H9 (cell line): ENCODE measurements around the gene BCL6. TPM values are rescaled to one million over a fixed set of nuclear protein-coding genes. Genes with fewer than 3 reads are reported as not detected.
A peak's percentile ranks its signal among the peaks of the same experiment; 100 is the strongest.

Source experiments
- DNase-seq: peaks from one replicate; pipeline ENCODE4 v3.0.0-alpha.2; 2017
- H2AFZ ChIP-seq: one replicate; pipeline ENCODE4 v1.6.1; 2013; ENCODE audit warnings: mild to moderate bottlenecking, low read length, control low read depth, moderate library complexity
- H2AK5ac ChIP-seq: 2 replicates; pipeline ENCODE4 v1.6.1; 2013; ENCODE audit warnings: low read length, control low read depth, mixed read lengths; ENCODE audit not compliant: insufficient read length
- H2BK120ac ChIP-seq: one replicate; pipeline ENCODE4 v1.6.1; 2013; ENCODE audit warnings: low read depth, mild to moderate bottlenecking, low read length, control low read depth, inconsistent platforms; ENCODE audit not compliant: poor library complexity, severe bottlenecking
- H2BK12ac ChIP-seq: 2 replicates; pipeline ENCODE4 v1.6.1; 2013; ENCODE audit warnings: low read length, control low read depth, mixed read lengths, low read depth; ENCODE audit not compliant: insufficient read length
- H2BK15ac ChIP-seq: 2 replicates; pipeline ENCODE4 v1.6.1; 2013; ENCODE audit warnings: low read depth, low read length, control low read depth
- H2BK20ac ChIP-seq: one replicate; pipeline ENCODE4 v1.6.1; 2013; ENCODE audit warnings: low read depth, mild to moderate bottlenecking, low read length, control low read depth, inconsistent platforms; ENCODE audit not compliant: poor library complexity, severe bottlenecking
- H2BK5ac ChIP-seq: 2 replicates; pipeline ENCODE4 v1.6.1; 2013; ENCODE audit warnings: low read length, control low read depth, mixed read lengths; ENCODE audit not compliant: insufficient read length
- H3K14ac ChIP-seq: 2 replicates; pipeline ENCODE4 v1.6.1; 2013; ENCODE audit warnings: low read length, control low read depth; ENCODE audit not compliant: insufficient read depth
- H3K18ac ChIP-seq: 2 replicates; pipeline ENCODE4 v1.6.1; 2013; ENCODE audit warnings: low read depth, mild to moderate bottlenecking, mixed read lengths, low read length, control low read depth; ENCODE audit not compliant: insufficient read length
- H3K23ac ChIP-seq: 2 replicates; pipeline ENCODE4 v1.6.1; 2013; ENCODE audit warnings: low read length, control low read depth, mixed read lengths, low read depth; ENCODE audit not compliant: insufficient read length
- H3K23me2 ChIP-seq: 2 replicates; pipeline ENCODE4 v1.6.1; 2013; ENCODE audit warnings: low read depth, mild to moderate bottlenecking, mixed read lengths, low read length, control low read depth; ENCODE audit not compliant: insufficient read length, poor library complexity, severe bottlenecking
- H3K27ac ChIP-seq: 2 replicates; pipeline ENCODE4 v1.5.1; 2013; ENCODE audit warnings: low read length, control low read depth, mixed read lengths, low read depth; ENCODE audit not compliant: insufficient read length
- H3K27me3 ChIP-seq: 2 replicates; pipeline ENCODE4 v1.6.1; 2013; ENCODE audit warnings: low read length, control low read depth, inconsistent platforms; ENCODE audit not compliant: insufficient read depth
- H3K4ac ChIP-seq: 2 replicates; pipeline ENCODE4 v1.6.1; 2013; ENCODE audit warnings: low read depth, mild to moderate bottlenecking, control low read depth, inconsistent platforms, low read length, moderate library complexity
- H3K4me1 ChIP-seq: 2 replicates; pipeline ENCODE4 v1.6.1; 2013; ENCODE audit warnings: low read length, control low read depth, inconsistent platforms; ENCODE audit not compliant: insufficient read depth
- H3K4me2 ChIP-seq: 2 replicates; pipeline ENCODE4 v1.6.1; 2013; ENCODE audit warnings: low read length, control low read depth, mixed read lengths; ENCODE audit not compliant: insufficient read length, insufficient read depth
- H3K56ac ChIP-seq: 2 replicates; pipeline ENCODE4 v1.6.1; 2013; ENCODE audit warnings: low read depth, mild to moderate bottlenecking, mixed read lengths, low read length, control low read depth; ENCODE audit not compliant: insufficient read length
- H3K79me1 ChIP-seq: 2 replicates; pipeline ENCODE4 v1.6.1; 2013; ENCODE audit warnings: low read depth, mild to moderate bottlenecking, moderate library complexity, low read length, control low read depth, inconsistent platforms; ENCODE audit not compliant: insufficient read depth, poor library complexity, severe bottlenecking
- H3K79me2 ChIP-seq: 2 replicates; pipeline ENCODE4 v1.6.1; 2013; ENCODE audit warnings: low read length, control low read depth, inconsistent platforms; ENCODE audit not compliant: insufficient read depth
- H3K9ac ChIP-seq: 2 replicates; pipeline ENCODE4 v1.6.1; 2013; ENCODE audit warnings: low read length, control low read depth, mixed read lengths; ENCODE audit not compliant: insufficient read length; ENCODE audit errors: extremely low read depth
- H3K9me3 ChIP-seq: one replicate; pipeline ENCODE4 v1.6.1; 2013; ENCODE audit warnings: low read depth, low read length, inconsistent platforms; ENCODE audit not compliant: control insufficient read depth
- H3T11ph ChIP-seq: one replicate; pipeline ENCODE4 v1.6.1; 2013; ENCODE audit warnings: mild to moderate bottlenecking, low read length, control low read depth, inconsistent platforms
- H4K20me1 ChIP-seq: one replicate; pipeline ENCODE4 v1.6.1; 2013; ENCODE audit not compliant: control insufficient read depth, insufficient read length, insufficient read depth
- H4K5ac ChIP-seq: 2 replicates; pipeline ENCODE4 v1.6.1; 2013; ENCODE audit warnings: low read depth, mild to moderate bottlenecking, mixed read lengths, low read length, control low read depth; ENCODE audit not compliant: insufficient read length
- H4K8ac ChIP-seq: replicated peaks from 2 replicates; pipeline ENCODE4 v1.6.1; 2013; ENCODE audit warnings: low read length, control low read depth, mixed read lengths, low read depth; ENCODE audit not compliant: insufficient read length
- H4K91ac ChIP-seq: 2 replicates; pipeline ENCODE4 v1.6.1; 2013; ENCODE audit warnings: low read depth, mild to moderate bottlenecking, moderate library complexity, mixed read lengths, low read length, control low read depth; ENCODE audit not compliant: insufficient read length
- H3K27ac Mint-ChIP-seq, 3 experiments: 2 replicates in 2 of 3; 3 replicates in 1 of 3; pipeline ENCODE4 v1.8.0; 2020 to 2021; ENCODE audit warnings: mixed read lengths in 3 of 3, mild to moderate bottlenecking in 1 of 3, moderate library complexity in 1 of 3
- H3K27me3 Mint-ChIP-seq: 2 replicates; pipeline ENCODE4 v1.8.0; 2021; ENCODE audit warnings: low read depth, mild to moderate bottlenecking, moderate library complexity, mixed read lengths
- H3K36me3 Mint-ChIP-seq, 3 experiments: 2 replicates in 2 of 3; 3 replicates in 1 of 3; pipeline ENCODE4 v1.8.0; 2020 to 2021; ENCODE audit warnings: low read depth in 3 of 3, mixed read lengths in 3 of 3; ENCODE audit not compliant: insufficient read depth in 1 of 3
- H3K4me1 Mint-ChIP-seq, 2 experiments: 2 replicates each; pipeline ENCODE4 v1.8.0; 2020; ENCODE audit warnings: mixed read lengths in 2 of 2
- H3K4me3 Mint-ChIP-seq, 2 experiments: 2 replicates in 1 of 2; 3 replicates in 1 of 2; pipeline ENCODE4 v1.8.0; 2020 to 2021; ENCODE audit warnings: mild to moderate bottlenecking in 2 of 2, mixed read lengths in 2 of 2, moderate library complexity in 1 of 2
- H3K9me3 Mint-ChIP-seq, 2 experiments: 2 replicates in 1 of 2; 3 replicates in 1 of 2; pipeline ENCODE4 v1.8.0; 2020; ENCODE audit warnings: mild to moderate bottlenecking in 2 of 2, mixed read lengths in 2 of 2, moderate library complexity in 1 of 2
- CTCF ChIP-seq: fragments of 200-600 bp; sonication (generic); conservative IDR thresholded peaks from 3 replicates; pipeline ENCODE4 v1.8.0; 2021; ENCODE audit warnings: antibody characterized with exemption, mild to moderate bottlenecking
- WGBS: extraction: QIAGEN DNeasy Blood & Tissue Kit; methylation state at CpG from one replicate; pipeline ENCODE4 v1.1.7; 2013; ENCODE audit warnings: missing lambda C conversion rate, low lambda C conversion rate, mixed read lengths; ENCODE audit not compliant: insufficient read length; ENCODE audit errors: extremely low coverage; 5-methylcytosine and 5-hydroxymethylcytosine counted together
- total RNA-seq: library from RNA; stranded (reverse); gene quantifications from 2 replicates; pipeline ENCODE4 v1.2.1, GENCODE V29; 2021

Gene BCL6
- total RNA-seq, 1 experiment from 2014 or later: 3.4 TPM

- no peak for TF ChIP-seq CTCF
- H2AK5ac ChIP-seq: no peak overlapping the region
- H3K27ac Mint-ChIP-seq: no peak overlapping the region
- H2AFZ ChIP-seq: no peak overlapping the region
- no peak overlapping the region; the same call in 1 of the 2 replicates for H3K14ac ChIP-seq
- H3K56ac ChIP-seq: no peak overlapping the region
- H2BK20ac ChIP-seq: no peak overlapping the region
- peaks cover 0 to 9% (median 8%) of the 10 kb centered on the region in 3 experiments; a peak in 5 of 7 replicates for H3K36me3 Mint-ChIP-seq
- H3K27me3 ChIP-seq: peaks cover 2% of the 10 kb centered on the region; the same call in 1 of the 2 replicates
- H3T11ph ChIP-seq: no peak overlapping the region
- H3K27me3 Mint-ChIP-seq: peaks cover 22% of the 10 kb centered on the region
- H2BK12ac ChIP-seq: no peak overlapping the region
- H3K4me3 Mint-ChIP-seq: peak overlapping the region; percentile 85 to 92; a peak in 3 of 5 replicates
- peaks cover 10% of the 10 kb centered on the region; the same call in 1 of the 2 replicates for H3K4me1 ChIP-seq
- no peak overlapping the region for H2BK15ac ChIP-seq
- H3K9me3 Mint-ChIP-seq: no peaks in the 10 kb centered on the region
- DNase-seq: no peak
- no peaks in the 10 kb centered on the region for H3K9me3 ChIP-seq
- no peak overlapping the region for H4K8ac ChIP-seq
- WGBS: no CpG with 5 or more reads among the region's 8 CpGs
- H3K9ac ChIP-seq: no peak overlapping the region
- peak overlapping the region; percentile 98 for H3K4me2 ChIP-seq
- H2BK5ac ChIP-seq: no peak overlapping the region
- H4K5ac ChIP-seq: no peak overlapping the region
- H3K18ac ChIP-seq: no peak overlapping the region
- H3K4ac ChIP-seq: no peak overlapping the region
- H4K91ac ChIP-seq: no peak overlapping the region
- H3K23me2 ChIP-seq: peaks cover 33% of the 10 kb centered on the region
- H3K79me2 ChIP-seq: 0 out of 2 replicates have a peak, but pooled peaks cover 1% of the 10 kb centered on the region
- no peak overlapping the region for H3K27ac ChIP-seq
- no peak overlapping the region for H2BK120ac ChIP-seq
- H3K79me1 ChIP-seq: no peaks in the 10 kb centered on the region
- no peaks in the 10 kb centered on the region for H4K20me1 ChIP-seq
- no peak overlapping the region for H3K23ac ChIP-seq
- peaks cover 31 to 37% of the 10 kb centered on the region in 2 experiments for H3K4me1 Mint-ChIP-seq
Measured at GRCh38 chr3:187736418-187736871, 8.8 kb downstream of the BCL6 start.
